ENCODE data around the gene UVSSA. TPM values are rescaled to one million over a fixed set of nuclear protein-coding genes. Genes with fewer than 3 reads are reported as not detected.

UVSSA gene
- total and polyA plus RNA-seq, 7 experiments from 2014 or later, result 3.2 to 44.1 (median 39.3) TPM

DNA sequence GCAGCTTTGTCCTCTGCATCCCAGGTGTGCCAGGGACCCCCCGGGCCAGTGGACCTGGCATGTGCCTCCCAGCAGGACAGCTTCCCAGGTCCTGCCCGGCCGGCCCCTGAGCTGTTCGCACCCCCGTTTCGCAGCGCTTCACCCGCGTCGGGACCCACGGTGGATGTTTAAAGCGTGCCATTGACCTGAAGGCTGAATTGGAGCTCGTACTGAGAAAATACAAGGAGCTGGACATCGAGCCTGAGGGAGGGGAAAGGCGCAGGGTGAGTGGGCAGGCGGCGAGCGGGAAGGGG lies 7.9 kb downstream of the UVSSA start:
- intact Hi-C loops (cut with micrococcal nuclease), result loop anchor here in 1 of 2 donors (10.0 kb wide), 1 partner anchor 1110 kb away; no protein-coding TSS in a partner anchor
- H3K4me3 ChIP-seq (ENCODE audit: low read length), result no peak overlapping the region

DNA sequence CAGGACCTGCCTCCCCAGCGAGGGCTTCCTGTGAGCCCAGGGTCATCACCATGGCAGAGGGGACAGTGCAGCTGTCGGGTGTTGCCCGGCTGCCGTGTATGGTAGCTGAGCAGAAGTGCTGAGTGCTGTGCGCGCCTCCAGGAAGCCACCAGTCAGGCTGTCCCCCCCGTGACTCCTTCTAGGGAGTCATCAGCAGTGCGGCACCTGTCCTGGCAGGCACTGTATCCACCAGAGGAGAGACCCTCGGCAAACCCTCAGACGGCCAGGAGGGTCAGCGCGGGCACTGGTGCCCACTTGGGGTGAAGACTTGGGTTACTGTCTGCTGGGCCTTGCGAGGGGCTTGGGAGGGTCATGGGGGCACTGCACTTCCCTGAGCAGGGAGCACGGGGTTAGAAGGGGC lies 8.4 kb downstream of the UVSSA start:
- intact Hi-C loops (cut with micrococcal nuclease), result loop anchor here in 1 of 2 donors (10.0 kb wide), 1 partner anchor 1111 kb away; no protein-coding TSS in a partner anchor
- Mint-ChIP-seq H3K4me3 (no peak overlapping the region), H3K27me3 (no peaks in the 10 kb centered on the region), H3K36me3 (peaks cover 0 to 11% (median 0%) of the 10 kb centered on the region in 5 donors), H3K9me3 (peaks cover 0 to 2% (median 0%) of the 10 kb centered on the region in 11 donors), H3K27ac (no peak overlapping the region), H3K4me1 (peaks cover 7 to 16% (median 10%) of the 10 kb centered on the region in 7 donors)
- no peaks in the 10 kb centered on the region for H3K27me3 ChIP-seq (ENCODE audit: control insufficient read depth in 2 of 2, insufficient read depth in 2 of 2, low read length in 2 of 2)
- CTCF ChIA-PET, result interaction anchor here (0.7 to 4.6 kb wide), 4 partner anchors 229 to 274 kb away, joined by 3 to 24 read pairs (median 8); no protein-coding TSS in a partner anchor
- POLR2A ChIA-PET, result no interaction called here
- no peak for DNase-seq
- H3K9me3 ChIP-seq (ENCODE audit: control insufficient read depth in 2 of 3, low read length in 3 of 3), result no peaks in the 10 kb centered on the region
- no peak overlapping the region for H3K4me3 ChIP-seq (ENCODE audit: low read length)
- H3K4me1 ChIP-seq (ENCODE audit: control insufficient read depth in 2 of 2, insufficient read depth in 2 of 2, low read length in 2 of 2), result peaks cover 0 to 11% of the 10 kb centered on the region in 2 donors
- ATAC-seq, result no peak
- H3K36me3 ChIP-seq (ENCODE audit: control insufficient read depth in 2 of 3, insufficient read depth in 3 of 3, low read length in 3 of 3), result peaks cover 0 to 68% (median 0%) of the 10 kb centered on the region in 3 experiments
- H3K27ac ChIP-seq (ENCODE audit: low read depth, low read length), result no peak overlapping the region

More for the DNA sequence above, 7.9 kb downstream of the UVSSA start:
- H3K36me3 Mint-ChIP-seq, result peaks cover 0 to 11% (median 0%) of the 10 kb centered on the region in 5 donors
- Histone ChIP-seq H3K4me1 (ENCODE audit: control insufficient read depth in 2 of 2, insufficient read depth in 2 of 2, low read length in 2 of 2) (peaks cover 0 to 11% of the 10 kb centered on the region in 2 donors), H3K9me3 (ENCODE audit: control insufficient read depth in 2 of 3, low read length in 3 of 3) (no peaks in the 10 kb centered on the region), H3K27ac (ENCODE audit: low read depth, low read length) (no peak overlapping the region), H3K36me3 (ENCODE audit: control insufficient read depth in 2 of 3, insufficient read depth in 3 of 3, low read length in 3 of 3) (peaks cover 0 to 63% (median 0%) of the 10 kb centered on the region in 3 experiments), H3K27me3 (ENCODE audit: control insufficient read depth in 2 of 2, insufficient read depth in 2 of 2, low read length in 2 of 2) (no peaks in the 10 kb centered on the region)
- no peaks in the 10 kb centered on the region for H3K27me3 Mint-ChIP-seq
- peaks cover 0 to 2% (median 0%) of the 10 kb centered on the region in 11 donors for H3K9me3 Mint-ChIP-seq
- ATAC-seq (no peak), DNase-seq (no peak)
- POLR2A ChIA-PET, result no interaction called here
- CTCF ChIA-PET, result interaction anchor here (0.7 to 4.6 kb wide), 5 partner anchors 192 to 327 kb away, joined by 3 to 24 read pairs (median 4); no protein-coding TSS in a partner anchor
- H3K27ac Mint-ChIP-seq, result no peak overlapping the region
- H3K4me3 Mint-ChIP-seq, result no peak overlapping the region
- peaks cover 8 to 21% (median 13%) of the 10 kb centered on the region in 7 donors for H3K4me1 Mint-ChIP-seq

DNA sequence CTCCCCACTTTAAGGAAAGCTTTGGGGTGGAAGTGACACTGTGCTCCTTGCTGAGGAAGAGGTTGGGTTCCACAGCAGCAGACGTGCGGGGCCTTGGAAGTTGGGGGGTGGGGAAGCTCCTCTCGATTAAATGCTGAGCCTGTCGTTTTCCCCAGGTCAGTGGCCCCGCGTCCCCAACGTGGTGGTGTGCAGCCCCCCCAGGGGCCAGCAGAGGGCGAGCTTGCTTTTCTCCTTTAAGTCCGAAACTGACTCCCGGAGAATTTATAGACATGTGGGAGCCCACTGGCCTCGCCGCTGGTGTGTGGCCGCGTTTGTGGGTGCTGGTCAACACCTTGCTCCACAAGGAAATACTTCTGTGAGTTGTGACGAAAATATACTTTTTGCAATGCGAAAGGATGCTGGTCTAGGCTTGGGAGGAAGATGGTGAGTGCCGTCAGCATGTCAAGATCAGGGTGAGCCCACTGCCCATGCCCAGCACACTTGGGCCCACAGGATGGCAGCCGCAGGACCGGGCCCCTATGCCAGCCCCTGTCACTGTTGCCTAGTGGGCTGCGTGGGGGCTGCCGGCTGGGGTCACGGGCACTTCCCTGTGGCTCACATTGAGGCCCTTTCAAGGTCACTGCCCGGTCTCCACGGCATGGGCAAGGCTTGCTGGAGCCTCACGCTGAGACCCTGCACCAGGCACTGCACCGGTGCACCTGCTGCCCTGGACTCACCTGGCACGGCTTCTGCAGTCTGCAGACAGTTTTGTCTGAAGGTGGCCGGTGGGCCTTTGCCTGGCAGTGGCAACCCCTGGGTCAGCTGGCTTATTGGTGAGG lies 9.4 kb downstream of the UVSSA start:
- intact Hi-C loops (cut with micrococcal nuclease), result loop anchor here (1.0 to 10.0 kb wide), 3 partner anchors 249 to 1112 kb away; no protein-coding TSS in a partner anchor
- no peaks in the 10 kb centered on the region for H3K9me3 ChIP-seq (ENCODE audit: control insufficient read depth in 2 of 3, low read length in 3 of 3)
- no peaks in the 10 kb centered on the region for H3K27me3 ChIP-seq (ENCODE audit: control insufficient read depth in 2 of 2, insufficient read depth in 2 of 2, low read length in 2 of 2)
- Mint-ChIP-seq H3K36me3 (peaks cover 0 to 11% (median 0%) of the 10 kb centered on the region in 5 donors), H3K4me3 (no peak overlapping the region), H3K27ac (no peak overlapping the region), H3K9me3 (no peaks in the 10 kb centered on the region), H3K27me3 (no peaks in the 10 kb centered on the region), H3K4me1 (peaks cover 4 to 11% (median 7%) of the 10 kb centered on the region in 7 donors)
- H3K36me3 ChIP-seq (ENCODE audit: control insufficient read depth in 2 of 3, insufficient read depth in 3 of 3, low read length in 3 of 3), result peaks cover 0 to 77% (median 3%) of the 10 kb centered on the region in 3 experiments
- CTCF ChIA-PET, result interaction anchor here (0.7 to 4.6 kb wide), 3 partner anchors 249 to 273 kb away, joined by 3 to 24 read pairs (median 13); no protein-coding TSS in a partner anchor
- no peak overlapping the region for H3K4me3 ChIP-seq (ENCODE audit: low read length)
- ATAC-seq (peak; percentile 43), DNase-seq (peak in 7 of 9 donors; percentile 22 to 48 (median 41))
- POLR2A ChIA-PET, result interaction anchor here (1.1 kb wide), 1 partner anchor 67 kb away, joined by 3 read pairs; the partner anchor contains the start of gene MAEA
- no peak overlapping the region for H3K27ac ChIP-seq (ENCODE audit: low read depth, low read length)
- H3K4me1 ChIP-seq (ENCODE audit: control insufficient read depth in 2 of 2, insufficient read depth in 2 of 2, low read length in 2 of 2), result peaks cover 0 to 10% of the 10 kb centered on the region in 2 donors

DNA sequence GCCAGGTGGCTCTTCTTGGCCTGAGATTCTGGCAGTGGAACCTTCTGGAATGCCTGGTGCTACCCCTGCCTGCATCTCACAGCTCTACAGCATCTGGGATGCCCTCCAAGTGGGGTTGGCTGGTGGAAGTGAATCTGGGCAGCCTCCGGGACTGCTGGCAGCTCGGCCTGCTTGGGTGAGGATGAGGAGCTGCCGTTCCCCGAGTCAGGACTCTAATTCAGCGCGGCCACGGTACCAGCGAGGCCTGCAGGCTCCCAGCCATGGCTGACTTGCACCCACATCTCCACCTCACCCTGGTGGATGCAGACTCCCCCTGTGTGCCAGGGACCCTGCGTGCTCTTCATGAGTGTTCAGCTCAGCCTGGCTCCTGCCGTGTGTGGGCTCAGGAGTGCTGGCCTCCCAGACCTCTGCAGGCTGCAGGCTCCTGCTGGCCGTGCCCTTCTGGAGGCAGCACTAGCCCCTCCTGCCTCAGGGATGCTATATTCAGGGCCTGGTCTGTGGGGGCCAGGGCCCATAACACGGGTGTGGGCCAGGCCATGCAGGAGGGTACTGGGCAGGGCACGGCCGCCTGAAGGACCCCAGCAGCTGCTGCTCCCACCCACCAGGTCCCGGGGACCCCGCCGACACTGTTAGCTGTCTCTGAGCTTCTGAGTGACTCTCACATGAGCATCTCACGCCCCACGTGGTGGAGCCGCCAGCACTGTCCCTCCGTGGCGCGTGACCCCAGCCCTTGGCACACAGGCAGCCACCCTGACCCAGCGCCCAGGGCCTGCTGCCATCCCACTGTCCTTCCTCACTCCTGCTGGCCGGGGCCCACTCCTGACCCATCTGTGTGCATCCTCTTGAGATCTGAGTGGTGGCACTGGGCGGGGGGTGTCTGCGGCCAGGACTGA lies 10.6 kb downstream of the UVSSA start:
- H3K4me3 Mint-ChIP-seq, result no peak overlapping the region
- Histone ChIP-seq H3K4me3 (ENCODE audit: low read length) (no peak overlapping the region), H3K36me3 (ENCODE audit: control insufficient read depth in 2 of 3, insufficient read depth in 3 of 3, low read length in 3 of 3) (peaks cover 0 to 74% (median 3%) of the 10 kb centered on the region in 3 experiments), H3K27me3 (ENCODE audit: control insufficient read depth in 2 of 2, insufficient read depth in 2 of 2, low read length in 2 of 2) (no peaks in the 10 kb centered on the region), H3K9me3 (ENCODE audit: control insufficient read depth in 2 of 3, low read length in 3 of 3) (no peaks in the 10 kb centered on the region), H3K4me1 (ENCODE audit: control insufficient read depth in 2 of 2, insufficient read depth in 2 of 2, low read length in 2 of 2) (no peaks in the 10 kb centered on the region), H3K27ac (ENCODE audit: low read depth, low read length) (no peak overlapping the region)
- intact Hi-C loops (cut with micrococcal nuclease), result loop anchor here in 1 of 2 donors (10.0 kb wide), 1 partner anchor 1113 kb away; no protein-coding TSS in a partner anchor
- no peak overlapping the region for H3K27ac Mint-ChIP-seq
- H3K27me3 Mint-ChIP-seq, result no peaks in the 10 kb centered on the region
- peaks cover 0 to 4% (median 0%) of the 10 kb centered on the region in 7 donors for H3K4me1 Mint-ChIP-seq
- ChIA-PET POLR2A (interaction anchor here (0.7 to 1.5 kb wide), 2 partner anchors 11 to 248 kb away, joined by 3 to 5 read pairs; partner anchors contain the start of gene UVSSA), CTCF (interaction anchor here (0.6 kb wide), 1 partner anchor 175 kb away, joined by 4 read pairs; no protein-coding TSS in a partner anchor)
- no peak for ATAC-seq
- no peaks in the 10 kb centered on the region for H3K9me3 Mint-ChIP-seq
- H3K36me3 Mint-ChIP-seq, result peaks cover 0 to 11% (median 0%) of the 10 kb centered on the region in 5 donors
- no peak for DNase-seq

DNA sequence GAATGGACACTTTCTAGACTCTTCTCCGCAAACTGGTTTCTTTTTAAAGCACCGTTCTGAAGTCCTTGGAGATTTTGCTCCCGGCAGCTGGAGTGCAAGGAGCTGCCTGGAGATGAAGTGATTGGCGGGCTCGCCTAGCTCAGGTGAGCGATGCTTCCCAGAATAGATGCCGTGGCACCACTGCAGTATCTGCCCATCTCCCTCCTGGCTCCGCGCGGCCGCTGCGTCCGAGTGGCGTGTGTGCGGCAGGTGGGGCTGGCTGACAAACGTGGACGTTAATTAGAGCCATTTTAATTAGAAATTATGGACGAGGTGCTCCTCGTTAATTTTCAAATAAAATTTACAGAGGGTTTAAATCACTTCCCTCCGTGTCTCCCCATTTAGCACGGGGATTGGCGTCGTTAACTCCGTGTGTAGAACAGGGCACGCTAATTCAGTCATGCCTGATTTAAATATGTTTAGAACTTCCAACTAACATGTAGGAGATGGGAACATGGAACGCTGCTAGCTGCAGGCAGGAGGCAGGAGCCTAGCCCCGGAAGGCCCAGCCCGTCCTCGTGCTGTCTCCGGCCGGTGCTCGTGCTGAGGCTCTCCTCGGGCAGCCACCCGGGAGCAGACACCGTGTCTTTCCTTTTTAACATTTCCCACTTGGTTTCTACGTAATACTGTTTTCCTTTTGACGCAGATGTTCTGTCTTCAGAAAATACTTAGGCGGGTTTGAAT lies 11.6 kb downstream of the UVSSA start:
- no peak overlapping the region for H3K27ac Mint-ChIP-seq
- no peaks in the 10 kb centered on the region for H3K9me3 ChIP-seq (ENCODE audit: control insufficient read depth in 2 of 3, low read length in 3 of 3)
- no peak overlapping the region for H3K4me3 Mint-ChIP-seq
- H3K36me3 ChIP-seq (ENCODE audit: control insufficient read depth in 2 of 3, insufficient read depth in 3 of 3, low read length in 3 of 3), result peaks cover 0 to 64% (median 3%) of the 10 kb centered on the region in 3 experiments
- H3K36me3 Mint-ChIP-seq, result peaks cover 0 to 7% (median 3%) of the 10 kb centered on the region in 5 donors
- no peaks in the 10 kb centered on the region for H3K27me3 Mint-ChIP-seq
- POLR2A ChIA-PET, result interaction anchor here (1.5 kb wide), 1 partner anchor 247 kb away, joined by 5 read pairs; no protein-coding TSS in a partner anchor
- ATAC-seq, result no peak
- H3K4me1 Mint-ChIP-seq, result peaks cover 0 to 5% (median 0%) of the 10 kb centered on the region in 7 donors
- no peak overlapping the region for H3K4me3 ChIP-seq (ENCODE audit: low read length)
- H3K27ac ChIP-seq (ENCODE audit: low read depth, low read length), result no peak overlapping the region
- CTCF ChIA-PET, result interaction anchor here (1.1 kb wide), 1 partner anchor 271 kb away, joined by 3 read pairs; no protein-coding TSS in a partner anchor
- H3K4me1 ChIP-seq (ENCODE audit: control insufficient read depth in 2 of 2, insufficient read depth in 2 of 2, low read length in 2 of 2), result no peaks in the 10 kb centered on the region
- no peaks in the 10 kb centered on the region for H3K9me3 Mint-ChIP-seq
- DNase-seq, result no peak
- intact Hi-C loops (cut with micrococcal nuclease), result loop anchor here in 1 of 2 donors (10.0 kb wide), 1 partner anchor 1114 kb away; no protein-coding TSS in a partner anchor
- no peaks in the 10 kb centered on the region for H3K27me3 ChIP-seq (ENCODE audit: control insufficient read depth in 2 of 2, insufficient read depth in 2 of 2, low read length in 2 of 2)
